Activated T-helper 1 cell treated with Interleukin-2 at 50 U/mL for 16 hours (primary cell): ENCODE measurements around the gene ANKRD27.
A peak's percentile ranks its signal among the peaks of the same experiment; 100 is the strongest.
"Not testable (repeated sequence)": the region's sequence is repeated elsewhere in the genome, so short reads cannot be mapped to it uniquely, and the experiment has no call there.

Experiments used
- DNase-seq: peaks from one replicate; pipeline ENCODE4 v3.0.0-alpha.2; 2020; ENCODE audit warnings: low read depth

ANKRD27 gene

GRCh38 chr19:32688311-32688710 lies 13.3 kb upstream of the ANKRD27 start:
- DNase-seq, result no peak

GRCh38 chr19:32687681-32688080 lies 12.7 kb upstream of the ANKRD27 start:
- DNase-seq, result no peak

- no peak for DNase-seq
Observed at GRCh38 chr19:32686847-32687475, 12.0 kb upstream of the ANKRD27 start.

DNA sequence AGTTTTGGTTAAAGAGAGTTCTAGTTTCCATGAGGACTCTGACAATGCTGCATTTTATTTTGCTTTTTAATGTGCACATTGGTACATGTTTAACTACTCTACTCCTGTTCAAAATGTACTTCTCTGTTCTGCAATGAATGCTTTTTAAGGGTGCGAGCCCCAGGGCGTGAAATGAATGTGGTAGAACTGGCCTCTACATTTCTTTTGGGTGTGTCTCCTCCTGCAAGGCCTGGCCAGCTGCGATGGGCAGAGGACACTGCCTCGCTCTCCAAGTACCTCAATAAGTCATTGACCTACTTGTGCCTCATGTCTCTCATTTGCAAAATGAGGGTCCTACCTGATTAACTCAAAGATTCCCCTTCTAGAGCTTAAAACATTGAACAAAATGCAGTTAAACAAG lies 7.3 kb upstream of the ANKRD27 start:
- DNase-seq, result no peak

DNA sequence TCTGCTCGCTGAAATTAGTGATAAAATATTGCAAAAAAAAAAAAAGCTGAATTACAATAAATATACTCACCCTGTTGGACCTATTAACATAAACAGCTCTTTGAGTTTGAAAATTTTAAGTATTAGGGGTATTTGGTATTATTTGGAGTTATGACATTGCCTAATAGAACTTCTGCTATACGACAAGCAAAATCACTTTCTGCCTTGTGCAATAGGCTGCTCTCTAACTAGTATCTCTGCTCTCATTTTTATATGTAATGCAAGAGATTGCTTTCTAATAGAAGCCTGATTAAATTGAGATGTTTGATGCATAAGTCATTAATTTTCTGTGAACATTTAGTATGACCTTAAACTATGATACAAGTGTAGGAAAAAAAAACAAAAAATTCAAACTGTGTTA lies 6.0 kb upstream of the ANKRD27 start:
- DNase-seq, result no peak

DNA sequence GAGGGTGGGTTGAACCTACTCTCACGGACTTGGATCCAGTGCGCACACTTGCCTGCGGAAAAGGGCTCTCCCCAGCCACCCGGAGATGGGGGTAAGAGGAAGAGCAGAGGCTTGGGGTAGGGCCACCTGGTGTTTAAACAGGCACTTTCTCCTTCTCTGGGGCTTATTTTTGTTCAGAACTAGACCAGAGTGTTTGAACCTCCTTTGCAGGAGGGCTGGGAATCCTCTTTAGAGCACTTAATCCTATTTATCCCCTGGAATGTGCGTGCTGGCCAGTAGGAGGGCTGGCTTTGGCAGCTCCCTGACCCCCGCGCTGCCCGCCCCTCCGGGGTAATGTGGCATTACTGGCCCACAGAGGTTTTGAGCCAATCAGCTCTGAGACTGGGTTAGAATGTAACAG lies 2.7 kb upstream of the ANKRD27 start:
- no peak for DNase-seq

GRCh38 chr19:32676895-32677359 lies 1.9 kb upstream of the ANKRD27 start:
- DNase-seq, result no peak

- no peak for DNase-seq
Observed at GRCh38 chr19:32676186-32676894, 1.4 kb upstream of the ANKRD27 start.

GRCh38 chr19:32675720-32676185 lies 773 bp upstream of the ANKRD27 start, which contains the start of gene RGS9BP:
TSS of gene RGS9BP (plus strand) at chr19:32675848. CDS start at chr19:32676264, 416 bp downstream.
- DNase-seq, result peak; percentile 46

- DNase-seq, result peak; percentile 5
Observed at GRCh38 chr19:32674153-32674930, 638 bp downstream of the ANKRD27 start.

GRCh38 chr19:32673573-32673972 lies 1.4 kb downstream of the ANKRD27 start:
- DNase-seq, result no peak

DNA sequence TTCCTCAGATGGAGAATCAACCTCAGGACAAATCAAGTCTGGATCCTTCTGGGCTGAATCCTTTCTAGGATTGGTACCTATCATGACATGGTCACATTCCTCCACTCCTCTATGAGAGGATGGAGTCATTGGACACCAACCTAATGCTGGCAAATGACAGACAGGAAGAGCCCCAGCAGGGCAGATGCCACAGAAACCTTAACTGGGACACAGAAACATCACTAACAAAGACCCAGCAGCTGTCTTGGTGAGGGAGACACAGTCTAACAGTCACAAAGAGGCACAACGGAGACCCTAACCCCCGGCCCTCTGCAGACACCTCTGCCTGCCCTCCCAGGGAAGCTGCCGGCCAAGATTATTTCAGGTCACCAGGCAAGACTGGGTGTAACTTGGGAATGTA lies 2.1 kb downstream of the ANKRD27 start:
- DNase-seq, result no peak

DNA sequence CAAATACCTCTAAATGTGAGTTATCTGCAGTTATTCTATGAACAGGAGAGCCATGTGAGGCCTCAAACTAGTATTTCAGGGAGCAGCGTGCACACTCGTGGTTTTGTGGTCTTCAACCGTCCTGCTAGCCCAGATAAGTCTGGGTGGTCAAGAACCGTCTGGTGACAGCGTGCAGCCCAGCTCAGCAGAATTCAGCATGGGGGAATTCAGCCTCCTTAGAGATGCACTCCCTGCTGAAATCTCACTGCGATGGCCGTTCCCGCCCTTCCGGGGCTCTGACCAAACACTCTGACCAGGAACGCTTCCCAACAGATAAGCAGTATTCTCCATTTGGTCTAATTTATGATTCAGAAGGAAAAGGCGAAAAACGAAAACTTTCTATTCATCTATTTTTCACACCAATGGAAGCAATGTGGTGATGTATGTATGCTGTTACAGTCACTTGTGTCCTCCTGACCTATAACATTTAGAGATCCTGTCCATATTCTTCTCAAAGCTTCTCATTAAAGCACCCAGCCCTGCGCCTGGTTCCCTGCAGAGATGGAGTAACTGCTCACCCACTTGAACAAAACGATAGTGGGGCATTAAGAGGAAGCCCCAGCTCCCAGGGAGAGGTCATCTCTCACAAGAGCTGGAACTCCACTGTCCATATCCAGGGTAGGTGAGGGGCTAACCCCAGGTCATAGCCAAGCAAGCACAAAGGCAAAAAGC lies 2.9 kb downstream of the ANKRD27 start:
- DNase-seq, result no peak

- DNase-seq, result no peak
Observed at GRCh38 chr19:32669310-32669709, 5.7 kb downstream of the ANKRD27 start.

DNA sequence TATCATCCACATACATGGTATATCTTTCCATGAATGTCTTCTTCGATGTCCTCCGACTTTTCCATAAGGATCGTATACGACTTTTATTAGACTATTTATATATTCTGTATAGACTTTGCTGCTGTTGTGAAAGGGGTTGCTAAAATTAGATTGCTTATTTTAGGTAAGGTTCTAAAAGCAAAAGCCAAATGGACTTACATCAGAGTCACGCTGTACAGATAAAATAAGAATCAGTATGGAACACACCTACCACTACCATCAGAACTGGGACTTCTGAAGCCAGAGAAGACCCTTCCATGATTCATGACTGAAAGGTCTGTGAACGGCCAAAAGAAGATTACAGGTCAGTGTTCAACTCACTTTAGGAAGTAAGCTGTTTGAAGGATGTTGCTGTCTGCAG lies 8.9 kb downstream of the ANKRD27 start:
- DNase-seq, result no peak

DNA sequence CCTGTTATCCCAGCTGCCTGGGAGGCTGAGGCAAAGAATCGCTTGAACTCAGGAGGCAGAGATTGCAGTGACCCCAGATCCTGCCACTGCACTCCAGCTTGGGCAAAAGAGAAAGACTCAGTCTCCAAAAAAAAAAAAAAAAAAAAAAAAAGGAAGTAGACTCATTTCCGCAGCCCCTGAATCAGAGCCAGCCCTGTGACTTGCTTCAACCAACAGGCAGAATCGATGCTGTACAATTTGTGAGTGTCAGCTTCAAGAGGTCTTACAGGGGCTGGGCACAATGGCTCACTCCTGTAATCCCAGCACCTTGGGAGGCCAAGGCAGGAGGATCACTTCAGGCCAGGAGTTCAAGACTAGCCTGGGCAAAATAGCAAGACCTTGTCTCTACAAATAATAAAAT lies 12.8 kb downstream of the ANKRD27 start:
- DNase-seq, result no peak

- DNase-seq, result no peak
Observed at GRCh38 chr19:32661318-32661717, 13.7 kb downstream of the ANKRD27 start.

DNA sequence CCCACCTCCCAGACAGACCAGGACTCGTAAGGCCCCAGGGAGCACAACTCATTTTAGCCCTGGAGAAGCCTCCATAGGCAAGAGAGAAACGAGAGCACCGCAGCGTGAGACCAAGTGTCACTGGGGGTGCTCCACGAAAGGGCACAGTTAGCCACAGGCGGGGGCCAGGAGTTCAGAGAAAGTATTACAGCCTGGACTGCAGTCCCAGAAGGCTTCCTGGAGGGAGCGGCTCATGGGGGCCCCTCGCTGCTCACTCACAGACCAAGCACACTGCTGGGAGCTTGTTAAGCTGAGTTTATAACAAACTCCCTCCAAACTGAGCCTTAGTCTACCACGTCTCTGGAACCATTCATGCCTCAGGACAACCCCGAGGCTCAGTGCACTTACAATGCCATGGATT lies 16.5 kb downstream of the ANKRD27 start:
- no peak for DNase-seq

DNA sequence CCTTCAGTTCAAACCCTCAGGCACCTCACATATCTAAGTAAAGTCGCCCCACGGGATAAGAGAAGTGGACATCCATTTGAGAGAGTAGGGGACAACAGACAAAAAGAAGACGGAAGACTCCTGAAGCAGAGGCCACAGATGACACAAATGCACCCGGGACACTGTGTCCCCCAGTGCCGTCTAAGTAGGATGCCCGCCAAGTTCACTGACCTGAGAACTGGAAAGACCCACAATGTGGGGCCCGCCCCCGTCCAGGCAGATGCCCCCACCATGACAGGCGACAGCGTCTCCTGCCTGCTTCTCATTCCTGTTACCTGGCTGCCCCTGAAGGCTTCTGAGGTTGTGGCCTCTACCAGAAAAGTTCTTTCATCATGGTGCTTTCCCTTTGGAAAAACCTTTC lies 16.9 kb downstream of the ANKRD27 start:
- DNase-seq, result no peak

DNA sequence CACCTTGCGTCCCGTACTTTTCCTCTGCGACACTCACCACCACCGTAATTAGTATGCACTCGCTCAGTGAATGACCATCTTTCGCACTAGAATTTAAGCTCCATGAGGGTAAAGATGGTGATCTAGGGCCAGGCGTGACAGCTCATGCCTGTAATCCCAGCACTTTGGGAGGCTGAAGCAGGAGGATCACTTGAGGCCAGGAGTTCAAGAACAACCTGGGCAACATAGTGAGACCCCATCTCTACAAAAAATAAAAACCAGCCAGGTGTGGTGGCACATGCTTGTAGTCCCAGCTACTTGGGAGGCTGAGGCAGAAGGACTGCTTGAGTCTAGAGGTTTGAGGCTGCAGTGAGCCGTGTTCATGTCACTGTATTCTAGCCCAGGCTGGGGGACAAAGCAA lies 18.6 kb downstream of the ANKRD27 start:
- not testable (repeated sequence) for DNase-seq

GRCh38 chr19:32653599-32653915 lies 21.4 kb downstream of the ANKRD27 start:
- no peak for DNase-seq

- DNase-seq, result no peak
Observed at GRCh38 chr19:32652894-32653598, 21.9 kb downstream of the ANKRD27 start.
